Esophagus squamous epithelium (tissue), 5 donors: ENCODE data around the gene TSPAN9. TPM values are rescaled to one million over a fixed set of nuclear protein-coding genes. Genes with fewer than 3 reads are reported as not detected.
"Not testable (repeated sequence)": the region's sequence is repeated elsewhere in the genome, so short reads cannot be mapped to it uniquely, and the experiment has no call there.

Source experiments
- DNase-seq: peaks from one replicate; lab custom pipeline; 2025; lab: John Stamatoyannopoulos, UW
- H3K27ac ChIP-seq, 4 donors: fragments of 200-600 bp; sonication (generic); one replicate each; pipeline ENCODE4 v1.5.1; 2016 to 2019; ENCODE audit warnings: mild to moderate bottlenecking in 1 of 4
- H3K27me3 ChIP-seq, 4 donors: fragments of 200-600 bp; sonication (generic); 1 replicate in 3 of 4; 2 replicates in 1 of 4; pipeline versions ENCODE4 v1.5.1 to v1.6.0; 2017 to 2021; ENCODE audit warnings: antibody characterized with exemption in 1 of 4
- H3K36me3 ChIP-seq, 3 donors: fragments of 200-600 bp; sonication (generic); one replicate each; pipeline ENCODE4 v1.5.1; 2016 to 2019
- H3K4me1 ChIP-seq, 3 donors: fragments of 200-600 bp; sonication (generic); one replicate each; pipeline ENCODE4 v1.5.1; 2017 to 2019
- H3K4me3 ChIP-seq, 4 donors: fragments of 200-600 bp; sonication (generic); 1 replicate in 3 of 4; 2 replicates in 1 of 4; pipeline ENCODE4 v1.5.1; 2016 to 2019; ENCODE audit warnings: mild to moderate bottlenecking in 2 of 4, moderate library complexity in 1 of 4
- H3K9me3 ChIP-seq, 3 donors: fragments of 200-600 bp; sonication (generic); one replicate each; pipeline ENCODE4 v1.5.1; 2016 to 2019
- CTCF ChIP-seq, 6 experiments: fragments of 450-650 bp in 4 of 6; fragments of 200-600 bp in 2 of 6; sonication (generic) in 2 of 6; IDR thresholded peaks; one replicate each; pipeline ENCODE4 v1.5.1; 2016 to 2019; ENCODE audit warnings: antibody characterized with exemption in 6 of 6, mild to moderate bottlenecking in 4 of 6, moderate library complexity in 4 of 6
- POLR2A ChIP-seq, 4 donors: fragments of 450-650 bp; IDR thresholded peaks; one replicate each; pipeline ENCODE4 v1.6.1; 2017; ENCODE audit warnings: antibody characterized with exemption in 4 of 4, mild to moderate bottlenecking in 4 of 4, moderate library complexity in 3 of 4
- WGBS, 2 donors: methylation state at CpG; one replicate each; pipeline ENCODE4 v1.1.5; 2018; 5-methylcytosine and 5-hydroxymethylcytosine counted together
- intact Hi-C: fragments of 100-400 bp; cut with DNase I; formaldehyde crosslinking; loops from one replicate; pipeline ENCODE4 v1.15.0; 2022
- total RNA-seq, 4 donors: library from RNA; depleted of rRNA; stranded (reverse); fragments of >200 nt; gene quantifications; one replicate each; pipeline ENCODE4 v1.1.0, GENCODE V29; 2016
- donor health status: DM: yes; HTN: yes; CAD: no.

Gene TSPAN9
- total RNA-seq, 4 donors from 2014 or later: 10.6 to 23.7 (median 17.6) TPM

- Histone ChIP-seq H3K9me3 (peaks cover 0 to 4% (median 0%) of the 10 kb centered on the region in 3 donors), H3K27me3 (peaks cover 0 to 26% (median 0%) of the 10 kb centered on the region in 4 donors), H3K27ac (no peak overlapping the region), H3K4me3 (no peak overlapping the region), H3K4me1 (peaks cover 0 to 5% (median 0%) of the 10 kb centered on the region in 3 donors), H3K36me3 (no peaks in the 10 kb centered on the region)
- intact Hi-C loops: no loop called here
- no peak for TF ChIP-seq POLR2A (IDR thresholded peaks at IDR 0.05)
- WGBS, 2 donors: 56 to 62% methylated on average over 3 of the region's 3 CpGs
- DNase-seq: no peak
Measured at GRCh38 chr12:3061501-3062215, 15.5 kb upstream of the TSPAN9 start.

- intact Hi-C loops: no loop called here
- Histone ChIP-seq H3K27ac (no peak overlapping the region), H3K27me3 (peaks cover 0 to 25% (median 0%) of the 10 kb centered on the region in 4 donors), H3K4me1 (peaks cover 0 to 5% (median 0%) of the 10 kb centered on the region in 3 donors), H3K36me3 (no peaks in the 10 kb centered on the region), H3K9me3 (peaks cover 0 to 4% (median 0%) of the 10 kb centered on the region in 3 donors), H3K4me3 (no peak overlapping the region)
- TF ChIP-seq POLR2A (IDR thresholded peaks at IDR 0.05) (no peak), CTCF (IDR thresholded peaks at IDR 0.05) (no peak)
- no peak for DNase-seq
- WGBS, 2 donors: 74 to 81% methylated on average over 2 of the region's 2 CpGs
Measured at GRCh38 chr12:3065300-3065699, 11.9 kb upstream of the TSPAN9 start.

- 70 to 76% methylated on average over 1 to 3 of the region's 3 CpGs for WGBS, 2 donors
- H3K4me1 ChIP-seq, H3K9me3 ChIP-seq, H3K36me3 ChIP-seq, H3K27ac ChIP-seq, DNase-seq, H3K4me3 ChIP-seq, intact Hi-C loops: not testable (repeated sequence)
- H3K27me3 ChIP-seq: peaks cover 0 to 20% (median 0%) of the 10 kb centered on the region in 4 donors
Measured at GRCh38 chr12:3065846-3066245, 11.3 kb upstream of the TSPAN9 start.

GRCh38 chr12:3069714-3070113 lies 7.5 kb upstream of the TSPAN9 start:
- H3K27me3 ChIP-seq: peaks cover 0 to 6% (median 0%) of the 10 kb centered on the region in 4 donors
- TF ChIP-seq CTCF (IDR thresholded peaks at IDR 0.05): no peak
- no peak for TF ChIP-seq POLR2A (IDR thresholded peaks at IDR 0.05)
- no peaks in the 10 kb centered on the region for H3K36me3 ChIP-seq
- H3K4me3 ChIP-seq: no peak overlapping the region
- no peak for DNase-seq
- intact Hi-C loops: loop anchor here (5.0 kb wide), 1 partner anchor 203 kb away; no protein-coding TSS in a partner anchor
- H3K4me1 ChIP-seq: peaks cover 3 to 15% (median 4%) of the 10 kb centered on the region in 3 donors
- 79 to 81% methylated on average over 4 of the region's 4 CpGs for WGBS, 2 donors
- no peak overlapping the region for H3K27ac ChIP-seq
- H3K9me3 ChIP-seq: no peaks in the 10 kb centered on the region

DNA sequence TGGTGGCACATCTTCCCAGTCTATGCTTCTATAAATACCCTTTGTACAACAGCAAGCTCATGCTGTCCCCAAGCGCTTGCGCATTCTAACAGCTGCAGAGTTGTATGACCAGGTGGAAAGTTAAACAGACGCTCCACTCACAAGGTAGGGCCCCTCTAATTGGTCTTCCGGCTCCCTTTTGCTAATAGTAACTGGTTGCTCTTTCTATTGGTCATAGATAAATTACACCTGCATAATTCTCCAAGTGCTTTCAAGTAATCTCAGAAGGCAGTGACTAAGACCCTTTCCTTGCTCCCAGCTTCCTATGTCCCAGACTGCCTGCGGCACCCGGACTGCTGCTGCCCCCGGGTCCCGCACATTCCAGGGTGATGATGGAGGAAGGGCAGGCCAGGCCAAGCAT lies 6.1 kb upstream of the TSPAN9 start:
- Histone ChIP-seq H3K4me3 (no peak overlapping the region), H3K9me3 (no peaks in the 10 kb centered on the region), H3K4me1 (peaks cover 5 to 29% (median 8%) of the 10 kb centered on the region in 3 donors), H3K27ac (no peak overlapping the region), H3K27me3 (no peaks in the 10 kb centered on the region), H3K36me3 (no peaks in the 10 kb centered on the region)
- DNase-seq: no peak
- TF ChIP-seq POLR2A (IDR thresholded peaks at IDR 0.05) (no peak), CTCF (IDR thresholded peaks at IDR 0.05) (no peak)
- WGBS, 2 donors: 86 to 95% methylated on average over 8 of the region's 8 CpGs
- intact Hi-C loops: loop anchor here (5.0 kb wide), 1 partner anchor 201 kb away; no protein-coding TSS in a partner anchor

- Histone ChIP-seq H3K9me3 (no peaks in the 10 kb centered on the region), H3K36me3 (no peaks in the 10 kb centered on the region), H3K27ac (no peak overlapping the region), H3K4me3 (no peak overlapping the region), H3K27me3 (no peaks in the 10 kb centered on the region), H3K4me1 (peaks cover 10 to 35% (median 14%) of the 10 kb centered on the region in 3 donors)
- WGBS, 2 donors: 90 to 93% methylated on average over 3 to 7 of the region's 25 CpGs
- intact Hi-C loops: loop anchor here (5.0 kb wide), 1 partner anchor 201 kb away; no protein-coding TSS in a partner anchor
- no peak for DNase-seq
- TF ChIP-seq POLR2A (IDR thresholded peaks at IDR 0.05) (no peak), CTCF (IDR thresholded peaks at IDR 0.05) (no peak)
Measured at GRCh38 chr12:3071710-3072109, 5.5 kb upstream of the TSPAN9 start.
